ENCODE data around the gene SLC35F3. TPM values are rescaled to one million over a fixed set of nuclear protein-coding genes. Genes with fewer than 3 reads are reported as not detected.

Gene SLC35F3
- total RNA-seq, 1 experiment from 2014 or later: not detected

DNA sequence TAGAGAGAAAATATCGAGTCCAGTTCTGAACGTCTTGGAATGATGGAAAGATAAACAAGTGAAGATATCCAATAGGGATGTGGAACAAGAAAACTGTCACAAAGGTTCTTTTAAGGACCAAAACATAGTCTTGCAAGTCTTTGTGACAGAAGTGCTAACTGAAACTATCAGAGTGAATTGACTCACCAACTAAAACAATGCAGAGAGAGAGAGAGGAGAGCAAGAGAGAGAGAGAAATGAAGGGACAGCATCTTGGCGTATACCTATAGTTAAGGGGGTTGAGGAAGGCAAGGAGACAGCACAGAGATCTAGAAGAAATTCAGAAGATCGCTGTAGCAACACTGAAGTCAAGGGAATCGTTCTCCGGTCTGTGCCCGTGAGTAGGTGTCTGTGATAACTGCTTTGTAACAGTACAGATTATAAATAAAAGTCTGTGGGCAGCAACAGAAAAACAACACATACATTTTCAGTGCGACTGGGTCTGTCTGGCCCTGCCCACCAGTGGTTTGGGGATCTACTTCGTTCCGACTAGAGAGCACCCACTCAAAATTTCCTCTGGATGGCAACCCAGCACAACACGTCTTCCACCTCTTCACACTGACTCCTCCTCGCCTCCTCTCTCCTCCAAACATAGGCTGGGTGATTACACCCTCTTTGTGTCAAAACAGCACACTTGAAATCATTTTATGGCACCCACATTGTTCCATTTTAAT lies 464.0 kb downstream of the SLC35F3 start:
- peaks cover 6% of the 10 kb centered on the region for H3K36me3 Mint-ChIP-seq (ENCODE audit: insufficient read depth, unreplicated experiment)
- H3K4me3 Mint-ChIP-seq (ENCODE audit: unreplicated experiment): no peak overlapping the region
- no peak overlapping the region for H3K27ac Mint-ChIP-seq (ENCODE audit: unreplicated experiment)
- no peaks in the 10 kb centered on the region for H3K4me1 Mint-ChIP-seq (ENCODE audit: low read depth, unreplicated experiment)
- POLR2A ChIA-PET: no interaction called here
- Histone ChIP-seq H3K27me3 (replicated peaks; ENCODE audit: control insufficient read depth, insufficient read depth, low read length) (no peaks in the 10 kb centered on the region), H3K9me3 (no peaks in the 10 kb centered on the region), H3K4me3 (ENCODE audit: low read depth, low read length) (no peak overlapping the region), H3K36me3 (ENCODE audit: control insufficient read depth, insufficient read depth, low read length) (no peaks in the 10 kb centered on the region), H3K4me1 (no peaks in the 10 kb centered on the region)
- no peaks in the 10 kb centered on the region for H3K27me3 Mint-ChIP-seq (ENCODE audit: insufficient read depth, unreplicated experiment)
- no peaks in the 10 kb centered on the region for H3K9me3 Mint-ChIP-seq (ENCODE audit: unreplicated experiment)
- TF ChIP-seq, protein P1, sequence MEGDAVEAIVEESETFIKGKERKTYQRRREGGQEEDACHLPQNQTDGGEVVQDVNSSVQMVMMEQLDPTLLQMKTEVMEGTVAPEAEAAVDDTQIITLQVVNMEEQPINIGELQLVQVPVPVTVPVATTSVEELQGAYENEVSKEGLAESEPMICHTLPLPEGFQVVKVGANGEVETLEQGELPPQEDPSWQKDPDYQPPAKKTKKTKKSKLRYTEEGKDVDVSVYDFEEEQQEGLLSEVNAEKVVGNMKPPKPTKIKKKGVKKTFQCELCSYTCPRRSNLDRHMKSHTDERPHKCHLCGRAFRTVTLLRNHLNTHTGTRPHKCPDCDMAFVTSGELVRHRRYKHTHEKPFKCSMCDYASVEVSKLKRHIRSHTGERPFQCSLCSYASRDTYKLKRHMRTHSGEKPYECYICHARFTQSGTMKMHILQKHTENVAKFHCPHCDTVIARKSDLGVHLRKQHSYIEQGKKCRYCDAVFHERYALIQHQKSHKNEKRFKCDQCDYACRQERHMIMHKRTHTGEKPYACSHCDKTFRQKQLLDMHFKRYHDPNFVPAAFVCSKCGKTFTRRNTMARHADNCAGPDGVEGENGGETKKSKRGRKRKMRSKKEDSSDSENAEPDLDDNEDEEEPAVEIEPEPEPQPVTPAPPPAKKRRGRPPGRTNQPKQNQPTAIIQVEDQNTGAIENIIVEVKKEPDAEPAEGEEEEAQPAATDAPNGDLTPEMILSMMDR (IDR thresholded peaks at IDR 0.05; ENCODE audit: insufficient read depth in 1 of 2, low read depth in 1 of 2, low read length in 1 of 2, severe bottlenecking in 1 of 2, unreplicated experiment in 1 of 2): no peak
- CTCF ChIA-PET: no interaction called here
- DNase-seq: no peak
- intact Hi-C loops (cut with micrococcal nuclease; ENCODE audit: unreplicated experiment): no loop called here
- no TSS peak for BruUV-seq (replicated peaks)

GRCh38 chr1:234369033-234369430 lies 464.6 kb downstream of the SLC35F3 start:
- ChIA-PET POLR2A (no interaction called here), CTCF (no interaction called here)
- no peaks in the 10 kb centered on the region for H3K27me3 Mint-ChIP-seq (ENCODE audit: insufficient read depth, unreplicated experiment)
- TF ChIP-seq, protein P1 (IDR thresholded peaks at IDR 0.05; ENCODE audit: insufficient read depth in 1 of 2, low read depth in 1 of 2, low read length in 1 of 2, severe bottlenecking in 1 of 2, unreplicated experiment in 1 of 2): no peak
- no TSS peak for BruUV-seq (replicated peaks)
- H3K36me3 Mint-ChIP-seq (ENCODE audit: insufficient read depth, unreplicated experiment): peaks cover 10% of the 10 kb centered on the region
- no peaks in the 10 kb centered on the region for H3K9me3 ChIP-seq
- no peak overlapping the region for H3K4me3 Mint-ChIP-seq (ENCODE audit: unreplicated experiment)
- no peaks in the 10 kb centered on the region for H3K4me1 Mint-ChIP-seq (ENCODE audit: low read depth, unreplicated experiment)
- no peaks in the 10 kb centered on the region for H3K9me3 Mint-ChIP-seq (ENCODE audit: unreplicated experiment)
- H3K27ac Mint-ChIP-seq (ENCODE audit: unreplicated experiment): no peak overlapping the region
- intact Hi-C loops (cut with micrococcal nuclease; ENCODE audit: unreplicated experiment): no loop called here
- H3K27me3 ChIP-seq (replicated peaks; ENCODE audit: control insufficient read depth, insufficient read depth, low read length): no peaks in the 10 kb centered on the region
- H3K36me3 ChIP-seq (ENCODE audit: control insufficient read depth, insufficient read depth, low read length): no peaks in the 10 kb centered on the region
- H3K4me3 ChIP-seq (ENCODE audit: low read depth, low read length): no peak overlapping the region
- H3K4me1 ChIP-seq: no peaks in the 10 kb centered on the region
- no peak for DNase-seq

- TF ChIP-seq, protein P1 (IDR thresholded peaks at IDR 0.05; ENCODE audit: insufficient read depth in 1 of 2, low read depth in 1 of 2, low read length in 1 of 2, severe bottlenecking in 1 of 2, unreplicated experiment in 1 of 2): no peak
- ChIA-PET CTCF (interaction anchor here (0.6 kb wide), 1 partner anchor 739 kb away, joined by 6 read pairs; no protein-coding TSS in a partner anchor), POLR2A (no interaction called here)
- Mint-ChIP-seq H3K36me3 (ENCODE audit: insufficient read depth, unreplicated experiment) (peaks cover 10% of the 10 kb centered on the region), H3K27me3 (ENCODE audit: insufficient read depth, unreplicated experiment) (no peaks in the 10 kb centered on the region), H3K27ac (ENCODE audit: unreplicated experiment) (no peak overlapping the region), H3K9me3 (ENCODE audit: unreplicated experiment) (no peaks in the 10 kb centered on the region), H3K4me3 (ENCODE audit: unreplicated experiment) (no peak overlapping the region), H3K4me1 (ENCODE audit: low read depth, unreplicated experiment) (no peaks in the 10 kb centered on the region)
- H3K4me1 ChIP-seq: 0 out of 2 replicates have a peak, but pooled peaks cover 4% of the 10 kb centered on the region
- no peaks in the 10 kb centered on the region for H3K9me3 ChIP-seq
- H3K36me3 ChIP-seq (ENCODE audit: control insufficient read depth, insufficient read depth, low read length): no peaks in the 10 kb centered on the region
- H3K4me3 ChIP-seq (ENCODE audit: low read depth, low read length): no peak overlapping the region
- intact Hi-C loops (cut with micrococcal nuclease; ENCODE audit: unreplicated experiment): no loop called here
- H3K27me3 ChIP-seq (replicated peaks; ENCODE audit: control insufficient read depth, insufficient read depth, low read length): no peaks in the 10 kb centered on the region
- BruUV-seq (replicated peaks): no TSS peak
- no peak for DNase-seq
Observed at GRCh38 chr1:234369784-234370183, 465.3 kb downstream of the SLC35F3 start.
